HCT116 (cell line): Measurements from ENCODE around the gene CLIC5. TPM values are rescaled to one million over a fixed set of nuclear protein-coding genes. Genes with fewer than 3 reads are reported as not detected.

Source experiments
- ATAC-seq: fragments of 200-7000 bp; cut with Tn5 transposase; 2 replicates; pipeline ENCODE4 v1.9.1; 2020; ENCODE audit warnings: mild to moderate bottlenecking, moderate library complexity
- BruUV-seq: library from RNA; stranded (reverse); fragments of 400-500 nt; replicated peaks from 2 replicates; lab custom pipeline; 2021; lab: Mats Ljungman, UMichigan
- CTCF ChIA-PET: fragments of 300-600 bp; sonication (Branson Sonifier 250); formaldehyde crosslinking; loops from one replicate; lab custom pipeline; 2021; ENCODE audit warnings: antibody characterized with exemption; lab: Charles Lee
- POLR2A ChIA-PET: fragments of 300-600, 350-600 bp; sonication (Branson Sonifier 250); formaldehyde crosslinking; loops from one replicate; lab custom pipeline; 2021; ENCODE audit warnings: antibody characterized with exemption; lab: Charles Lee
- RAD21 ChIA-PET, 2 experiments: fragments of 300-600 bp; sonication (Branson Sonifier 250); formaldehyde crosslinking; loops; one replicate each; lab custom pipeline; 2023; ENCODE audit warnings: low total read pairs in 2 of 2; ENCODE audit not compliant: uncharacterized antibody in 2 of 2, unreplicated experiment in 2 of 2, low non-redundant PET in 1 of 2; lab: Charles Lee
- DNase-seq: peaks from one replicate; pipeline ENCODE4 v3.0.0-alpha.2; 2010; ENCODE audit warnings: low read depth, low spot score
- H2AFZ ChIP-seq: fragments of 200-600 bp; shearing (Covaris generic), sonication (generic); 2 replicates; pipeline ENCODE4 v1.6.1; 2017; ENCODE audit warnings: low read depth, mixed run types, mixed read lengths, antibody characterized with exemption, low read length; ENCODE audit not compliant: poor library complexity, severe bottlenecking
- H3K27ac ChIP-seq: 2 replicates; pipeline ENCODE4 v1.5.1; 2012; ENCODE audit warnings: low read depth, low read length
- H3K27me3 ChIP-seq: fragments of 200-600 bp; sonication (generic); 2 replicates; pipeline ENCODE4 v1.6.1; 2016; ENCODE audit warnings: mixed run types, low read length, mixed read lengths; ENCODE audit not compliant: insufficient read depth
- H3K36me3 ChIP-seq, 2 experiments: fragments of 200-500 bp in 1 of 2; fragments of 200-600 bp in 1 of 2; sonication (Bioruptor generic) in 1 of 2; sonication (generic) in 1 of 2; 2 replicates each; pipeline versions ENCODE4 v1.5.1 to v1.6.1; 2014 to 2016; ENCODE audit warnings: low read length in 2 of 2, inconsistent platforms in 1 of 2, mixed read lengths in 1 of 2, mixed run types in 1 of 2; ENCODE audit not compliant: insufficient read depth in 2 of 2, control insufficient read depth in 1 of 2
- H3K4me1 ChIP-seq, 2 experiments: fragments of 200-600 bp in 1 of 2; sonication (generic) in 1 of 2; 2 replicates each; pipeline versions ENCODE4 v1.5.1 to v1.6.1; 2012 to 2017; ENCODE audit warnings: low read length in 2 of 2, inconsistent platforms in 1 of 2, mild to moderate bottlenecking in 1 of 2, mixed read lengths in 1 of 2, mixed run types in 1 of 2, moderate library complexity in 1 of 2; ENCODE audit not compliant: insufficient read depth in 2 of 2, control insufficient read depth in 1 of 2
- H3K4me2 ChIP-seq: fragments of 200-600 bp; sonication (generic); 2 replicates; pipeline ENCODE4 v1.6.1; 2017; ENCODE audit warnings: mixed run types, low read length, mixed read lengths
- H3K4me3 ChIP-seq, 2 experiments: fragments of 200-600 bp in 1 of 2; sonication (generic) in 1 of 2; replicated peaks in 1 of 2; 2 replicates each; pipeline ENCODE4 v1.5.1; 2011 to 2016; ENCODE audit warnings: low read length in 2 of 2, control low read depth in 1 of 2, low read depth in 1 of 2, mild to moderate bottlenecking in 1 of 2, mixed read lengths in 1 of 2, mixed run types in 1 of 2
- H3K79me2 ChIP-seq: fragments of 200-600 bp; sonication (generic); 2 replicates; pipeline ENCODE4 v1.6.1; 2017; ENCODE audit warnings: mild to moderate bottlenecking, mixed run types, low read length, moderate library complexity, mixed read lengths; ENCODE audit not compliant: insufficient read depth
- H3K9ac ChIP-seq: fragments of 200-600 bp; sonication (generic); 2 replicates; pipeline ENCODE4 v1.6.1; 2016; ENCODE audit warnings: low read length, mixed read lengths
- H3K9me2 ChIP-seq: fragments of 200-600 bp; sonication (generic), shearing (Covaris generic); 2 replicates; pipeline ENCODE4 v1.6.1; 2017; ENCODE audit warnings: mixed run types, mild to moderate bottlenecking, moderate library complexity; ENCODE audit not compliant: insufficient read depth
- H3K9me3 ChIP-seq, 2 experiments: fragments of 200-500 bp in 1 of 2; fragments of 200-600 bp in 1 of 2; sonication (Bioruptor generic) in 1 of 2; sonication (generic) in 1 of 2; 2 replicates each; pipeline ENCODE4 v1.6.1; 2014 to 2017; ENCODE audit warnings: low read length in 2 of 2, mixed read lengths in 2 of 2, inconsistent platforms in 1 of 2, low read depth in 1 of 2, mild to moderate bottlenecking in 1 of 2, mixed run types in 1 of 2, moderate library complexity in 1 of 2; ENCODE audit not compliant: control insufficient read depth in 1 of 2, insufficient read depth in 1 of 2
- H4K20me1 ChIP-seq: fragments of 200-600 bp; sonication (generic), shearing (Covaris generic); 2 replicates; pipeline ENCODE4 v1.6.1; 2017; ENCODE audit warnings: mixed run types, mild to moderate bottlenecking, moderate library complexity; ENCODE audit not compliant: insufficient read depth
- EZH2phosphoT487 ChIP-seq: fragments of 200-600 bp; IDR thresholded peaks from 2 replicates; pipeline ENCODE4 v1.6.1; 2018; ENCODE audit warnings: antibody characterized with exemption, borderline replicate concordance
- JUND ChIP-seq: IDR thresholded peaks from 2 replicates; pipeline ENCODE4 v1.6.1; 2012
- POLR2A ChIP-seq: IDR thresholded peaks from 2 replicates; pipeline ENCODE4 v1.7.0; 2011; ENCODE audit warnings: borderline replicate concordance; ENCODE audit not compliant: insufficient read depth, insufficient read length; ENCODE audit errors: extremely low read depth
- ZFX ChIP-seq: fragments of 450-650 bp; IDR thresholded peaks from 2 replicates; pipeline ENCODE4 v1.6.1; 2017
- intact Hi-C: fragments of 100-400 bp; cut with micrococcal nuclease; formaldehyde crosslinking; loops from 2 replicates; pipeline ENCODE4 v1.10.0; 2022
- total RNA-seq: library from RNA; stranded (reverse); gene quantifications from one replicate; pipeline ENCODE4 v1.2.1, GENCODE V29; 2021; ENCODE audit not compliant: unreplicated experiment

Gene CLIC5
- total RNA-seq, 1 experiment from 2014 or later, result 0.20 TPM

DNA sequence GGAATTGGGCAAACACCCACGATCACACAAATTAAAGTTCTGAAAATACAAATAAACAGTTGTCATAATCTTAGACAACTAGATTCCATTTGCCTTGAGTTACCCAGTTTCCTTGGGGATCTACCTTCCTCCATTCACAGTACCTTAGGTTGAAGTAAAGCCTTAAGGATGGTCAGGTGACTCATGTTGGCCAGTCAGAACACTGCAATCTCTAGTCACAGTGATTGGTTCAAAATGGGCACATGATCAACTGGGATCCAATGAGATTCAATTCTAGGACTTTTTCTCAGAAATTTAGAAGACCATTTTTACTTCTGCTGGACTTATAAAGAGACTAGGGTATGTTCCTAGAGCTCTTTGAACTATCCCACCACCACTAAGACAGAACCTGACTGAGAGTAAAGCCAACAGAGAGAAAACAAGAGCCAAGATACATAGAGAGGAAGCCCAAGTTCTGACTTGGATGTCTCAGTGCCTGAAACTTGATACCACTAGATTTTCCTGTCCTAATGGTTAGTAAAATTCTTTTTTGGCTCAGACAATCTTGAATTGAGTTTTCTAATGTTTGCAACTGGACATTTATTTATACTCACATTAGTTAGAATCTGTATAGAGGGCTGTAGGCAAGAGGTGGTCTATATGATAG is 8.6 kb upstream of the CLIC5 start:
- Histone ChIP-seq H2AFZ (no peak overlapping the region), H3K4me2 (no peak overlapping the region), H3K36me3 (no peaks in the 10 kb centered on the region), H3K9me3 (no peaks in the 10 kb centered on the region), H3K9me2 (no peaks in the 10 kb centered on the region), H3K79me2 (no peaks in the 10 kb centered on the region), H3K4me1 (no peaks in the 10 kb centered on the region), H3K9ac (no peak overlapping the region), H3K27me3 (no peaks in the 10 kb centered on the region), H4K20me1 (no peaks in the 10 kb centered on the region), H3K4me3 (no peak overlapping the region), H3K27ac (no peak overlapping the region)
- ATAC-seq, result no peak
- intact Hi-C loops, result no loop called here
- RAD21 ChIA-PET, result no interaction called here
- DNase-seq, result no peak
- BruUV-seq, result no TSS peak
- no peak for TF ChIP-seq ZFX
- POLR2A ChIA-PET, result no interaction called here
- CTCF ChIA-PET, result no interaction called here

DNA sequence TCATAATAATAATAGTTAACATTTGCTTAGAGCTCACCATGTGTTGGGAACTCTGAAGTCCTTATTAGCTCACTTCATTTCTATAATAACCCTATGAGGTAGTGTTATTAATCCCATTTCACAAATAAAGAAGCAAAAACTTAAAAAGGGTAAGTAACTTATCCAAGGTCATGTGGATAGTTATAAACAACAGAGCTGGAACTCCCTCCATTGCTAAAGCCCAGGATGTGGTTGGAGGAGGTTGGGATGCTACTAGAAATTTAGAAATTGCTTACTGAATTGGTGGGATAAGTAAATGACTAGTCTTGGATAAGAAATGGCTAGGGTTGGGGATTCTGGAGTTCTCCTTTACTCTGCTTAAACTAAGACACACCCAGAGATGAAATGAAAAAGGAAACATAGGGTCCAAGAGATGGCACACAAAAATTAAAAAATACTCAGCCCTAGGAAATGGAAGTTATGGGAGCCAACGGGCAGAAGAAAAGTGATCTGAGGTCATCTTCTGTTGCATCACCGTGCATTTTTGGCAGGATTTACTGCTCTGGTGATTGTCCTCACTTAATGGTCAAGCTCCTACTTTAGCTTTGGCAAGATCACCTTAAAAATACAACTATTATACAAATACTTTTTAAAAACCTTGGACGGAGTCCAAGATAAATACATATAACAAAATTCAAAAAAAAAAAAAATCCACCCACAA is 7.7 kb upstream of the CLIC5 start:
- H3K9me2 ChIP-seq, result no peaks in the 10 kb centered on the region
- no peaks in the 10 kb centered on the region for H4K20me1 ChIP-seq
- H3K27me3 ChIP-seq, result no peaks in the 10 kb centered on the region
- no peaks in the 10 kb centered on the region for H3K79me2 ChIP-seq
- intact Hi-C loops, result no loop called here
- no peaks in the 10 kb centered on the region for H3K36me3 ChIP-seq
- ATAC-seq (no peak), DNase-seq (no peak)
- CTCF ChIA-PET, result no interaction called here
- TF ChIP-seq POLR2A, result no peak
- TF ChIP-seq JUND, result no peak
- no peak for TF ChIP-seq EZH2phosphoT487
- H3K9me3 ChIP-seq, result no peaks in the 10 kb centered on the region
- no peak overlapping the region for H3K4me2 ChIP-seq
- RAD21 ChIA-PET, result no interaction called here
- H3K4me1 ChIP-seq, result no peaks in the 10 kb centered on the region
- no peak overlapping the region for H2AFZ ChIP-seq
- BruUV-seq, result no TSS peak
- H3K27ac ChIP-seq, result no peak overlapping the region
- H3K4me3 ChIP-seq, result no peak overlapping the region
- no peak overlapping the region for H3K9ac ChIP-seq
- POLR2A ChIA-PET, result no interaction called here
